Epithelial cell of umbilical artery (primary cell): ENCODE results near the gene SYT14. TPM values are rescaled to one million over a fixed set of nuclear protein-coding genes. Genes with fewer than 3 reads are reported as not detected.

Source experiments
- total RNA-seq: library from RNA; depleted of rRNA; stranded (reverse); fragments of >200 nt; gene quantifications from 2 replicates; pipeline ENCODE4 v1.2.3, GENCODE V29; 2014

The SYT14 gene
- 1.6 and 2.6 TPM in 2 replicates for total RNA-seq

GRCh38 chr1:209937996-209938959, at the start of gene SYT14:
SYT14 (plus strand) TSS chr1:209938217; CDS start chr1:209938265, 48 bp downstream.

Other genes with a start within 250 kb of the SYT14 start
- gene HSD11B1, start 233.4 kb upstream of the SYT14 start, total RNA-seq: 0.32 and 0.61 TPM in 2 replicates
- under 0.01 TPM in 1 of 2 replicates, not detected in the other for gene TRAF3IP3, start 182.2 kb upstream of the SYT14 start, total RNA-seq
- 2.9 and 4.1 TPM in 2 replicates for gene C1orf74, start 153.7 kb upstream of the SYT14 start, total RNA-seq
- gene IRF6, start 132.1 kb upstream of the SYT14 start, total RNA-seq: 36.4 and 72.9 TPM in 2 replicates
- 4.9 and 7.0 TPM in 2 replicates for gene UTP25, start 110.2 kb upstream of the SYT14 start, total RNA-seq